CD4-positive, alpha-beta T cell treated with Interferon gamma for 1 hour (primary cell): Measurements from ENCODE around the gene KMT2C.
"Not testable (repeated sequence)": the region's sequence is repeated elsewhere in the genome, so short reads cannot be mapped to it uniquely, and the experiment has no call there.

Experiments
- DNase-seq: peaks from one replicate; pipeline ENCODE4 v3.0.0-alpha.2; 2020

KMT2C gene

GRCh38 chr7:152435384-152436110, at the start of gene KMT2C:
Gene KMT2C (minus strand): TSS chr7:152436003. CDS start chr7:152435786, 217 bp downstream.
- DNase-seq = peak; percentile 44

GRCh38 chr7:152481082-152481481, 45.3 kb upstream of the KMT2C start:
- no peak for DNase-seq

GRCh38 chr7:152480664-152481063, 44.9 kb upstream of the KMT2C start:
- no peak for DNase-seq

- DNase-seq = no peak
These were observed 43.8 kb upstream of the KMT2C start for GRCh38 chr7:152479595-152479994.

GRCh38 chr7:152478140-152478539, 42.3 kb upstream of the KMT2C start:
- no peak for DNase-seq

- no peak for DNase-seq
These were observed 41.3 kb upstream of the KMT2C start for GRCh38 chr7:152477079-152477478.

GRCh38 chr7:152476551-152476950, 40.7 kb upstream of the KMT2C start:
- DNase-seq = no peak

- DNase-seq = not testable (repeated sequence)
These were observed 35.3 kb upstream of the KMT2C start for GRCh38 chr7:152471023-152471620.

GRCh38 chr7:152470251-152471022, 34.6 kb upstream of the KMT2C start:
- DNase-seq = not testable (repeated sequence)

GRCh38 chr7:152469576-152469975, 33.8 kb upstream of the KMT2C start:
- not testable (repeated sequence) for DNase-seq

- no peak for DNase-seq
These were observed 31.4 kb upstream of the KMT2C start for GRCh38 chr7:152467225-152467624.

GRCh38 chr7:152465119-152465387, 29.2 kb upstream of the KMT2C start:
- DNase-seq = no peak

- peak; percentile 68 for DNase-seq
These were observed 28.7 kb upstream of the KMT2C start for GRCh38 chr7:152464312-152465118.

GRCh38 chr7:152463709-152464311, 28.0 kb upstream of the KMT2C start:
- DNase-seq = peak; percentile 100

- DNase-seq = no peak
These were observed 27.3 kb upstream of the KMT2C start for GRCh38 chr7:152462995-152463708.

GRCh38 chr7:152459724-152460251, 24.0 kb upstream of the KMT2C start:
- DNase-seq = peak; percentile 39

- no peak for DNase-seq
These were observed 15.6 kb upstream of the KMT2C start for GRCh38 chr7:152451356-152451755.

- DNase-seq = not testable (repeated sequence)
These were observed 9.7 kb upstream of the KMT2C start for GRCh38 chr7:152445386-152446008.

GRCh38 chr7:152443586-152443985, 7.8 kb upstream of the KMT2C start:
- no peak for DNase-seq

GRCh38 chr7:152442330-152442835, 6.6 kb upstream of the KMT2C start:
- DNase-seq = no peak

GRCh38 chr7:152441810-152442209, 6.0 kb upstream of the KMT2C start:
- not testable (repeated sequence) for DNase-seq
